ENCODE data around the gene CDKAL1.
"Not testable (repeated sequence)": the region's sequence is repeated elsewhere in the genome, so short reads cannot be mapped to it uniquely, and the experiment has no call there.

CDKAL1 gene

DNA sequence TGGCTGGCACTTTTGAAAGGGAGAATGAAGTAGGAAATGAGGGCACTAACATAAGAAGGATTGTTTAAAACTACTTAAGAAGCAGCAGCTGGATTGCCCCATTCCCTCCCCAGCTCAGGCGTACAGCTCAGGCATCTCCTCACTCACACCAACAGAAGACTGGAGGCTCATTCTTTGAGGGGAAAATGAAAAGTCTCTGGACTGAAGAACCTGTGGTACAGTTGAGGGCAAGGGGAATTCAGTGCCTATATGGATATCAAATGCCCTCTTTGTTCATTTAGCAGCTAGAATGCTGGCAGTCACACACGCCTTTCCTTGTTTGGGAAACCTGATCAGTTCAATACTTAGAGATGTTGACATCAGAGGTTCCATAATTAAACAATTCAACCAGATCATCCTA, 557.2 kb downstream of the CDKAL1 start:
- DNase-seq: no peak

DNA sequence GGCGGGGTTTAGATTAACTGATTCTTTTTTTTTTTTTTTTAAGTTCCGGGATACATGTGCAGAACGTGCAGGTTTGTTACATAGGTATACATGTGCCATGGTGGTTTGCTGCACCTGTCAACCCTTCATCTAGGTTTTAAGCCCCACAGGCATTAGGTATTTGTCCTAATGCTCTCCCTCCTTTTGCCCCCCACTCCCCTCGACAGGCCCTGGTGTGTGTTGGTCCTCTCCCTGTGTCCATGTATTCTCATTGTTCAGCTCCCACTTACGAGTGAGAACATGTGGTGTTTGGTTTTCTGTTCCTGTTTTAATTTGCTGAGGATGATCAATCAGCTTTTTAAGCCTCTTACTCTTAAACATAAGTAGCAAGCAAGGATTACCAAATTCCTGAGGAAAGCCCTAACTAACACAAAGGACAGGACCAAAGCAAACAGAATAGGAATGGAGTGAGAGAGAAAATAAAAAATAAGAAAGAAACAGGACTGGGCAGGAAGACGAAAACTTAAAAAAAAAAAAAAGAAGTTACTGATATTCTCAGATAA, 558.0 kb downstream of the CDKAL1 start:
- DNase-seq: not testable (repeated sequence)

DNA sequence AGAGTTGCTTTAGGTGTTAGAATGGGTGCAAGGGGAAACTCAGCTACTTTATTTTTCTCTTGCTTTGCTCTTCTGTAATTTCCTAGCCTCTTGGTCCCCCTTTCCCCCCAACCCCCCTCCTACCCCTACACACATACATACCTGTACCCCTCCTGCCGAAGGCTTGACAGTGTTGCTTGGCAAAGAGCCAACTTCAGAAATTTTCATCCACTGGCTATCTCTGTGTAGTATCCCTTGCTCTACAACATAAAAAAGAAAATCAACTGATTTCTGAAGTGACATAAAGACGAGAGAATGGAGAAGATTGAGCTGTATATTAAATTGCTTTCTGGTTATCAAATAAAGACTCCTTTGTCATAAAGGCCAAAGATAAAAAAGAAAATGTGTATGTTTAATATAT, 561.2 kb downstream of the CDKAL1 start:
- DNase-seq: no peak

DNA sequence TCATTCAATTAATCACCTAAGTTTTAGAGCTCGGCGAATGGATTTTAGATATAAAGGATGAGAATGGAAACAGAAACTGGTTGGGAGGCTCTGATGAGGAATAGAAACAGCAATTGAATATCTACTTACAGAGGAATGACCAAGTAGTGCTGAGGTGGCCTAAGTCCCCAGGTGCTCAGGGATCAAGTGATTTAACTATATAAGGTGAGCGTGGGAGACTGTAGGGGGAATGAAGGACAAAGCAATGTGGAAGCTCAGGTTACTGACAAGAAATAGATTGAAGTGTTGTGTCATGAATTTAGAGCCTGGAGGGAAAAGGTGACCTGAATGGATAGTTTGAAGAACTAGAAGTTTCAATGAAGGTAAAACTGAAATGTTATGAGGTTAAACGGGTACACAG, 563.9 kb downstream of the CDKAL1 start:
- DNase-seq: no peak

DNA sequence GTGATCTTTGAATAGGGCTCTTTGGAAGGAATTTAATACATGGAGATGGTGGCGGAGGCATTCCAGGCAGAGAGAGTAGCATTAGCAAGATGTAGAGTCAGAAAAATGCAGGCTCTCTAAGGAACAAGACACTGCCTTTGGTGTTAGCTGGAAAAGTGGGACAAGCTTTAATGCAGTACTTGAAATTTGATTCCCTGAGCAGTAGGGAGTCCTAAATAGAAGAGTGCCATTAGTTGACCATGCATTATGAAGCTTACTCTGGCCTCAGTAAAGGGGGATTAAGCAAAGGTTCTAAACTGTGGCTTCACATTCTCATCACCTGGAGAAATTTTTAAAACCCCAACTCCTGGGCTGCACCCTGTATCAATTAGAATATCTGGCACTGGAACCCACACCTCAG, 564.5 kb downstream of the CDKAL1 start:
- DNase-seq: no peak

DNA sequence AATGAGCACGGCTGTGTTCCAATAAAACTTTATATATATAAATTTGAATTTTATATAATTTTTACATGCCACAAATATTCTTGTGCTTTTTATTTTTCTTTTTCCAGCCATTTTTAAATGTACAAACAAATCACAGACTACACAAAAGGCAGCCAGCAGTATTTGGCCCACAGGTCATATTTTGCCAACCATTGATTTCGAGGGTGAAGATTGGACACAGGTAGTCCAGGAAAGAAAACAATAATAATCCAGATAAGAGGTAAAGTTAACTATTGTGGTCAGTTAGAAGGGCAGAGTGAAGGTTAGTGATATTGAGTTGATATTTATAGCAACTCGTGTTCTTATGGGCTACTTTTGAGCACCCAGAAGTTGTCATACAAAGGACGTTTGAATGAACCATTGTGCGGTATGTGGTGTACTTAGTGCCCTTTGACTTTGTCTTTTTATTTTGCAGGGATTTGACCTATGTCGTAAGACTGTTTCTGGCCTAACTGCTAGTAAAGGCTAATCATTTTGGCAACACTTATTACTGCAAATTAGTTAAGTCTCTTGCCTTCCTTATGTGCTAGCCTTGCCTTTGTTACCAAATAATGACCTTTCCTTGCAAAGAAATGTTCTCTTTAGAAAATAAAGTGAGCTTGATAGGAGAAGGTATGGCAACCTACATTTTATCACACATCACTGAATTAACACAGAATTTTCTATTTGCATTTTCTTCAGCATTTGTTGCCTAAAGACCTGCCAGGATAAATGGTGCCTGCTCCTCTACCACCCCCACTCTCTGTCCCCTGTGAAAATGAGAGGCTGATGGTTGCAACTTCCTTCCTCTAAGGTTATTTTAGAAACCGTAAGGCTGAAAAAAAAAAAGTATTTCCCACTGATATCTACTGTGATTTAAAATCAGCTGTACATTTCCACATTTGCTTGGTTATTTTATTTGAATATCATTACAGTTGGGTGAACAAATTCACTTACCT, 565.4 kb downstream of the CDKAL1 start:
- DNase-seq: no peak

DNA sequence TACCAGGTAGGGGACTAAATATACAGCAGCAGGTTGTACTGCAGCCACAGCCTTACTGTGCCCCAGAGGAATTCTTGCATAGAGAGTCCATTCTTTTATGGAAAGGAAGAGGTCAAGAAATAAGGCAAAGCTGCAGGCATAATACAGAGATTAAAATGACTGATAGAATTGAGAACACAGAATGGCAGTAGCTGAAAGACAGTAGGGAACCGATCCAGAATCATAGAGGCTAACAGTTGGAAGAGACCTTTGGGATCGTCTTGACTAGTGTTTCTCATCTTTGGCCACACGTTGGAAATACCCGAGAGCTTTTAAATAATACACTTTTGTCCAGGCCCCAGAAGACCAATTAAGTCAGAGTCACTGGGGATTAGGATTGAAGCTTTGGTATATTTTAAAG, 566.7 kb downstream of the CDKAL1 start:
- no peak for DNase-seq

DNA sequence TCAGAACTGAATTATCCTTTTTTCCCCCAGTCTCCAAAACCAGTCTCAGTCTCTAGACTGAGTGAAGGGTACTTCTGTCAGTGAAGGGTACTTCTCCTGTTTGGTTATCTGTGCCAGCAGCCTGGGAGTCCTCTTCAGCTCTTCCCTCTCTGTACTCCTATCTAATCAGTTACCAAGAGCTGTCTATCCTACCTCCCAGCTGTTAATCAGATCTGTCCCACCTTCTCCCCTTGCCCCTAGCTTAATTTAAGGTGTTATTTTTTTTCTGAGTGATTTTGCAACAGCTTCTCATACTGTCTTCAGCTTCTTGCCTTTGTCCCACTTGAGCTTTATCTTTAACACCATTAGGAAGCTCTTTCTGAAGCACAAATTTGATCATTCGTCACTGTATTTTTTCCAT, 567.4 kb downstream of the CDKAL1 start:
- no peak for DNase-seq

DNA sequence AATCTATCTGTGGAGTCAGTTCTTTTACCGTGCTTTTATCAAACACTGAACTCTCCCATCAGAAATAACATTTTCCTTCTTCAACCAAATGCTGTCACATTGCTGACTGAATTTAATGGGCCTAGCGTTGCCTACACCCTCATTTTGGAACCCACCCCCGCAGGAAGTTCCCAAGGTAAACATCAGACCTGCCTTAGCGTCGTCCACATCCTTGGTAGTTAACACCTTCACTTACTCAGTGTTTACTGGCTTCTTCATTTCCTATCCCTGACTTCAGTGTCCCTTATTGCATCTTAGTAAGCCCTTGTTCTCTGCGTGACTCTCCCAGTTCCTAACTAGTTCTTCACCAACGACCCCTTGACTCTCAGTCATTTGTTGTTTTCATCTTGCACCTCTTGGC, 567.9 kb downstream of the CDKAL1 start:
- DNase-seq: no peak

DNA sequence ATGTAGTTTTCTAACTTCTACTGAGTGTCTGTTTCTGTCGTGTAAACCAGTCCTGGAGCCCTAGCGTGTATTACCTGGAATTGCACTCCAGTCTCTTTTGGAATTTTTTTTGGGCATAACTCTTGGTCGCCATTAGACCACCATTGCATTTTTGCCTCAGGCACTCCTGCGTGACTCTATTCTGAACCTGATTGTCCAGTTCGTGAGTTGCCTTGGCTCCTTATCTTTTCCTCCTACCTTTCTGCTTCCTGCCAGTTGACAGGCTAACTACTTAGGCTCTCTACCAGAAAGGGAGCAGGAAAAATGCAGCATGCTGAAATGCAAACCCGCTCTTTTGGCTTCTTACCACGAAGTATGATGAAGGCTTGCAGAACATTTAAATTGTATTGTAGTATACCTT, 568.4 kb downstream of the CDKAL1 start:
- no peak for DNase-seq

DNA sequence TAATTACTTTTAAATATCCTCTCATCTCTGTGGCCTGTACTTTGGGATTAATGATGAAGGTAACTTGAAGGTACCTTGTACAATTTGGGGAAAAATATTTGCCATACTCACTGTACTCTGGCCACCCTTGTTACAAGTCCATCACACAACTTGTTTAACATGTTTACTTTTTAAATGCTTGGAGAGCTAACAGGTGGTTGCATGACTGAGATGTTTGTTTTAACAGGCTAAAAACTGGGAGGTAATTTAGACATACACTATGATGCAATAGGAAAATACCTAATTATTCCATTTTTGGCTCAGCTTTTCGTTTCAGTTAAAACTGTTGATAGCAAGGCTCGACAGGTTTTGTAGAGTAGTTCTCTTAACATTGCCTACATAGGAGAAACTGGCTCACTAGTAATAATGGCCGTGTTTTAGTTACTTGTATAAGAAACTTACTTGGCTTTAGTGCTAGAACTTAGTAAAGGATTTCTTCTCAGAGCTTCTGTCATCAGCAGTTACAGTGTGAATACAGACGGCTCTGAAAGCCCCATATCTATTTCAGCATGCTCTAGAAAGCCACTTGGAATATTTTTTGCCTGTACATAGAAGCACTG, 569.5 kb downstream of the CDKAL1 start:
- DNase-seq: no peak

DNA sequence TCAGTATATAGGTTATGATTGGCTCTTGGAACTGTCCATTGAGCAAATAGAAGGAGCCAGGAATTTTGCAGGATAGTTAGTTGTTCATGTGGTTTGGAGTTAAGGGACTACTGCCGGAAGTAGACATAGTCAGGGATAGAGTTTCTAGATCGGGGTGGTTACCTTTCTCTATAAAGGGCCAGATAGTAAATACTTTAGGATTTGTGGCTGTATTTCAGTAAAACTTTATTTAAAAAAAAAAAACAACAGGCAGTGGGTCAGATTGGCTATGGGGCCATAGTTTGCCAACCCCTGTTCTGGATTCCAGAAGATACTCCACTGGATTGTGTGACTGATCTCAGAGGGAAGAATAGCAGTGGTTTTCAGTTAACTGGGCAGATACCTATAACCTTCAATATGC, 570.0 kb downstream of the CDKAL1 start:
- no peak for DNase-seq

DNA sequence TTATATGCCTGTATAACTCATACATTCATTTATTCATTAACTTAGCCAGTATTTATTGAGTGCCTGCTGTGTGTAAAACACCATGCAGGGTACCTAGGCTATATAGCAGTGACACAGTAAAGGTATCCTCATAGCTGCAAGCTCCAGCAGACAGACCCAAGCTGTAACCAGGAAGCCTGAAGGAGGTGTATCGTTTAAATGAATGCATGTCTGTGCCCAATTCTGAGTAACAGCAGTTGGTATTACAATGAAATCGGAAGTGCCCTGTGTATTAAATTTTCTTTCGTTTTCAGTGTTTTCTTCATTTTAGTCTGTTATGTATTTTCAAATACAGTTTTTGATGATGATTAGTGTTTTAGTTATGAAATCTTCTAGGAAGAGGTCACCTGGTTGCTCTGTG, 573.5 kb downstream of the CDKAL1 start:
- no peak for DNase-seq

DNA sequence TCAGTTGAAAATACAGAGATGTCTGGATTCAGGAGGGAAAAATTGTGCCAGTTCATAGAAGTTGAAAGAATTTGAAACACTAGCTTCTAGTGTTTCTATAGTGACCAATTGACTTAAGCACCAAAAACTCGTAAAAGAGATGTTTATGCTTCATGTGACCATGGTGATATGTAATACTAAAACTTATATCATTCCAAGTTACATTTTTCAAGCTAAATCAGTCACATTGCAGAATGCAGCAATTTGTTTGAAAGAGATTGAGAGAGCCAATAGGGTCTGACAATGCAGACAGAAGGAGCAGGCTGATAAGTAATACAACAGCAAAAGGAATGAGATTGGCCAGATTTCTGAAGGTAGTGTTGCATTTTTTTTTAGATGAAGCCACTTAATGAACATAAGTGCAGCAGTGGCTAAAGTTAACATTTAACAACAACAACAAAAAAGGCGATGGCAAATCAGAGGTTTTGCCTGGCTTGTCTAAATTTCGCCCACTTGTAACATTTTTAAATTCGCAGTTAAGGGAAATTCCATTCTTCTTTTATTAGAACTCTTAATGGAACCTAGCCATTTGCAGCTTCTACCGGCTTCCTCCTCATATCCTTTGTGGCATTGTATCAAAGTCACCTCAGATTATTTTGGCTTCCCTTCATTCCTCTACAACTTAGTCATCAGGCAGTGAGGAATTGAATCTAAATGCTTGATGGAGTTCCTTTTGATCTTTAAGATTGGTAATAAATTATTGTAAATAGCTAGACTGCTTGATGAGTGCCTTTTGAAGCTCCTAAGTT, 575.3 kb downstream of the CDKAL1 start:
- no peak for DNase-seq

DNA sequence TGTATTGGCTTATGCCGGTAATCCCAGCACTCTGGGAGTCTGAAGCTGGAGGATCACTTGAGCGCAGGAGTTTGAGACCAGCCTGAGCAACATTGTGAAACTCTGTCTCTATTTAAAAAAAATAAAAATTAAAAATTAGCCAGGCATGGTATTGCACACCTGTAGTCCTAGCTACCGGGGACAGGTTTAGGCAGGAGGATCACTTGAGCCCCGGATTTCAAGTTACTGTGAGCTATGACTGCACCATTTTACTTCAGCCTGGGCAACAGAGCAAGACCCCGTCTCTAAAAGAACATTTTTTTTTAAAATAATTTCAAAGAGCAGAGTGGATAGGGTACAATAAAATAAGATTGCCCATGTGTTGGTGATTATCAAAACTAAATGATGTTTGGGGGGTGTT, 576.4 kb downstream of the CDKAL1 start:
- no peak for DNase-seq

DNA sequence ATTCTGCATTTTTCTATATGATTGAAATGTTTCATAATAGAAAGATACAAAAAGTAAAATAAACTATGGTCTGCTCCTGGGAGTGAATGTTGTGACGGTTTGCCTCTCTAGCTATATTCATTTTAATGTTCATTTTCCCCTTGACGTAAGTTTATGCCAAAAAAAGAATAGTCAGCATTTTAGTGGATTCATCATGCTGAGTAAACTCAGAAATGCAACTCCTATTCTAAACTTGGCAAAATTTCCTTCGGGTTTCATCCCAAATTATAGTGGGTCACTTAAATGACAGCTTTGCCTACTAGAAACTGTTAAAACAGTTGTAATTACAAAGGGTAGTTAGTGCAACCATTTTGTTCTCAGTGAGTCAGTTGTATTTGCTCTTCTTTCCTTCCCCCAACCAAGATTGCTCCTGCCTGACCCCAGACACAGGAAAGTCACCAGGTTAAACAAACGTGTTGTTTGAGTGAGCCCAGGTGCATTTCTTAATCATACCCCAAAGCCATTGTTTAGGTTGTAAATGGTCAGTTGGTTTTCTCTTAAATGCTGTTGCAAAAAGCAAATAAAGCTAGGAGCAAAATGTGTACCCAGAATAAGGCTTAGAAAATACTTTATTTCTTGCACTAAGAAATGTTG, 577.0 kb downstream of the CDKAL1 start:
- no peak for DNase-seq

DNA sequence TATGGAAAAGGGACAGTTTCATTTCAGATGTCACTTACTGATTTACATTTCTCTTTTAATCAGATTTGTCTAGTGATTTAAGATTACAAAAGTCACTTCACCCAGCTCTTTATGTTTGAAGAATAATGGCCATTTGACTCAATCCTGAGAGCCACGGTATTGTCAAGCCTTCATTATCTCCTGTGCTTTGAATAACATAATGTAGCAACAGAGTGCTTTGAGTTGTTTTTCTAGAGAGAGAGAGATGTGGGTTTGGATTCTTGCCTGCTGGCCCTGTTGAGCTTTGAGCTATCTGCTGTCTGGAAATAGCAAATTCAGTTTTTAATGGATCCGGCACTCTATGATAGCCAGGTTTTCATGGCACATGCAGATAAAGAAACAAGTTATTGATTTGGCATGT, 580.9 kb downstream of the CDKAL1 start:
- no peak for DNase-seq

DNA sequence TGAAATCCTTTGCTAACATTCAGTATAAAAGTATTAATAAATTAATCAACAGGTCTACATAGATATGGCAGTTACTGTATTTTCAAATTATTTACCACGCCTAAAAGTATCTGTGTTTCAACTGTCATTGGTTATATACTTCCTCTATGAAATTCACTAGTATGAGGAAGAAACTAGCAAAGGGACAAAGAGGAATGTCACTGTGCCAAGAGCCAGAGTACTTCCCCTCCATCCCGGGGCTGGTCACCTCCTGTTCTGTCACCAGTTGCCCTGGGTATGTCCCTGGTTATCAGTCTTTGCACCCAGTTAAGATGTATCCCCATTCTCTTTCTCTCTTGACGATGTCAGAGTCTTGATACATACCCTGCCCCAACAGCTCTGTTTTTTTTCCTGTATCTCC, 582.5 kb downstream of the CDKAL1 start:
- DNase-seq: no peak

DNA sequence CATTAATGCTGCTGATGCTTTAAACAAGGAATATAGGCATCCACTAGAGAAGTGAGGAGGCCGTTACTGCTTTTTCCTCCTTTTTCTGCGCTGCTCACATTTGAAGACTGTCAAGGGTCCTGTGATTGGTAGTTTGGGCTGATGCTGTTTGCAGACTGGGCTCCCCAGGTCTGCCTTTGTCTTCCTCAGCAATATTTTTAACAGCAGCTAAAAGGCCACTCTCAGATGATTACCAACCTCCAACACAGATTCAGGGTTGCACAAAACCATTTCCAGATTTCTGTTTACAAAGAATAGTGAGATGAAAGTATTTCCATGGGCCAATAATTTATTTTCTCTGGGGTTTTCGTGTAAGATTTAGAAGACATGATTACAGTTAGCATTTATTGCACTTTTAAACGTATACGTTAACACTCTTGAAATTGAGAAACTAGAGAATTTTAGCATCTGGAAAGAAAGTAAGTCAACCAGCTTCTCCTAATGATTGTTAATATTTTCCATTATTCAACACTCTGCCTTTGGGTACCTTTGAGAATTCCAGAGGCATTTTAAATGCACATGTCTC, 584.0 kb downstream of the CDKAL1 start:
- DNase-seq: no peak

DNA sequence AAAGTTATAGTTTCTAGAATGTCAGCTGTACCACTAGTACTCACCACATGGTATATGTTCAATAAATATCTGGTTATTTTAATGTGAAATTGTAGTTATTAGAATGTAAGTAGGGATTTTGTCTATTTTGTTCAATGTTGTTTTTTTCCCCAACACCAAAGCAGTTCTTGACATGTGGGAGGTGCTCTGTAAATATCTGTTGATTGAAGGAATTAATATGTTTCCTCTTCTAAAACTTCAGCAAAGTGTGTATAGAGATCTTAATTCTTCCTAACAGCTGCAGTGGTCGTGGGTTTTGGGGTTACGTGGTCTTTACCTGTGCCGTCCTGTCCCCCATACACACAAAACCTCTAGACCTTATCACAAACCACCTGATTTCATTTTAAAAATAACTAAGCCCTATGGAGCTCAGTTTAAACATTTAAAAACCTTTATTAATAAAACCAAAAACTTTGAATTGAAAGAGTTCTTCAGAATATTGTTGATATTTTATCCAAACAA, 587.4 kb downstream of the CDKAL1 start:
- no peak for DNase-seq

DNA sequence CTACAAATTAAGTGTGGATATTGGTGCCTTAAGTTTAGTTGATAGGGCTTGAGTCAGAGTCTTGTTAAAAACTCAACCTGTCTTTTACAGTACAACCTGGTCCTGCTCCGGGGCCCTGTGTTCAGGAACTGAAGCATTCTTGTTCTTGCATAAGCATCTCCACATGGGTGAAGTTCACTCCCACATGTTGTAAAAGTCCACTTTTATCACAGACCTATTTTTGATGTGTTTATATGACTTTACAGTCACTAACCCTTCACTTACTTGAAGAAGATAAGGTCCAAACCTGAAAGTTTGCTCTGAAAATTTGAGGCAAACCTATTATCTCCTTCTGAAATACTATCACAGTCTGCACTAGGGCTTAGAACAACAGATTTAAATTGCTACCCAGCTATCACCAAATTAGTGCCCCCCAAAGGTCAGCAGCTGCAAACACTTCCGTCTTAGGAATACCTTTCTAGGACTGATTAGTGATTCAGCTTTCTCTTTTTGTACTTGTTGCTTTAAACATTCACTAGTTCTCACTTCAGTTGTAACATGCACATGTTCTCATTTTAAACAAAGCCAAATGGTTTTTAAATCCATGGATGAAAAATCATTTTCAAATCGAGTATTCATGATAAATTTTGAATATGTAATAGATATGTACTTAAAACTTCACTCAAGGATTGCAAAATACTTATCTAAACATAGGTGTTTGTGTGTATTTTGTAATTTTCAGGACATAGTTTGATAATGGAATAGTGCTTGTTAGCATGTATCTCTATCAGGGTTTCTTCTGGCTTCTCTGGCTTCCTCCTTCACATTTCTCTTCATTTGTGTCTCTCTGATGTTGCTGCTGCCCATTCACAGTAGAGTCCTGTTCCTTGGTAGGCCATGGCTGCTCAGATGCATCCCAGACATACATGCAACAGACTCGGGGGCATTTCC, 589.5 kb downstream of the CDKAL1 start:
- no peak for DNase-seq

Data from 8988T (cell line).